HG03175 (cell line): ENCODE results near the gene MTMR12.
"Not testable (repeated sequence)": the region's sequence is repeated elsewhere in the genome, so short reads cannot be mapped to it uniquely, and the experiment has no call there.

ENCODE experiments used
- ATAC-seq: cut with Tn5 transposase; IDR thresholded peaks from one replicate; pipeline ENCODE4 v1.9.1; 2021; ENCODE audit warnings: mild to moderate bottlenecking, moderate library complexity; ENCODE audit not compliant: unreplicated experiment

MTMR12 gene

DNA sequence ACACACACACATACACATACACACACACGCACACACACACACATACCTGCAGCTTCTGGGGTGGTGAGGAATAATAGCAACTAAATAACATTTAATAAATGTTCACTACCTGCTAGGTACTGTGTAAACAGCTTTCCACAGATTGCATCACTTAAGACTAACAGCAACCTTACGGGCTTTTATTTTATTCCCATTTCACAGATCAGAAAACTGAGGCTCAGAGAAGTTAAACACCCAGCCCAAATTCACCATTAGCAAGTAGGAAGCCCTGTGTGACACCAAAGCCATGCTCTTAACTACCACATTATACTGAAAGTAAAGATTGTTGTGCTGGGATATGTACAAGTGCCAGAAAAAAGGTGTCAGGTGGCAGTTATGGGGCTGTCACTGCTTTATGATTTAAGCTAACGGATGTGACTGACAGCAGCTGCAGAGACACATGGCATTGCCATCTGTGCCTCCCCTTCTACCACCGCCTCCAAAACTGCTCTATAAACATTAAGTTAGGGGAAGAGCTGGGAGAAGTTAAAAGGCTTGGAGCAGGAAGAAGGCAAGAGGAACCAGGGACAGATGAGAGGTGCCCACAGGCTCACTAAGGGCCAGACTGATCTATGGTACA is 13.6 kb downstream of the MTMR12 start:
- ATAC-seq, result no peak

DNA sequence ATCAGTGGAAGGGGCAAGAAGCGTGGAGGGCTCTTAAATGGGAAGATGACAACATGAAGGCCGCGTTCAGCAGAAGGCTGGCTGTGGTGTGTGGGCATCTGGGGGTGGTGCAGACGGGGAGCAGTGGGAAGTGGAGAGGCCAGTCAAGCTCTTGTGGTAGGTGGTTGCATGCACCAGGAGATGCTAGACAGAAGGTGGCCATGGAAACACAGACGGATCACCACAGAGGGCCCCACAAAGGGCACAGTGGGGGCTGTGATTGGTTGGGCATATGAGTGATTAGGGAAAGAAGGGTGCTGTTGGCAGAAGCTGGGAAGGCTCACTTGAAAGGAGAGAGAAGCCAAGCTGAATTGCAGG is 14.7 kb downstream of the MTMR12 start:
- peak; percentile 84 for ATAC-seq

DNA sequence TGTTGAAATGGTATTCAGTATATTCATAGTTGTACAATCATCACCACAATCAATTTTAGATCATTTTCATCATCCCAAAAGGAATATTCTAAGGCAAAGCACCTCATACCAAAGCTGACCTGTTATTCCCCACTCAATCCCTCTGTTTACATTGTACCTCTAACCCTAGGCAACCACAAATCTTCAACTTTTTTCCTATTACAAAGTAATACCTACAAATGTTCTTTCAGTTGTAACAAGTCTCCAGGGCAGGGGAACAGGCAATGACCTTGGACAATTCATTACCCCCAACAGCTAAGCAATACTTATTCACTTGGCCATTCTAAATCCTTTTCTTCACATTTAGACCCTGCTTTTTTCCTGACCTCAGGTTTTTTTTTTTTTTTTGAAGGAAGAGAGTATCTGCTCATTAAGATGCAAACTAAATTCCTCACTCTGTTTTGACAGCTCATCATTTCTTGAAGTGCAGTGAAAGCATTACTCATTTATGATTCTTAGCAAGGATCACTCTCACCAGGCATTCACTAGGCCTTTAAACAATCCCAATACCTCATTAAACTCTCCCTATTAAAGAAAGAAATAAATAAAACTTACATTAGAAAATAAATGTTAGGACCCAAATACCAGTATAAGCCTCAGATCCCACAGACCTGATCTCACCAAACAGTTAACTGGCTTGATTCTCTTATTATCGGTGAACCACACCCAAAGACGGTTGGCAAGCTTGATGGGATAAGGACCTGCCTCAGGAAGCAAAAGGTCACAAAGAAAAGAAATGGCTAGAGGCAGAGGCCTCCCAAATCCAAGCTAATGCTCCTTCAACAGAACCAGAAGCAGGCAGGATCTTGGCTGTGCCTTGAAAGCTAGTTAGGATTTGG is 15.3 kb downstream of the MTMR12 start:
- ATAC-seq, result no peak

DNA sequence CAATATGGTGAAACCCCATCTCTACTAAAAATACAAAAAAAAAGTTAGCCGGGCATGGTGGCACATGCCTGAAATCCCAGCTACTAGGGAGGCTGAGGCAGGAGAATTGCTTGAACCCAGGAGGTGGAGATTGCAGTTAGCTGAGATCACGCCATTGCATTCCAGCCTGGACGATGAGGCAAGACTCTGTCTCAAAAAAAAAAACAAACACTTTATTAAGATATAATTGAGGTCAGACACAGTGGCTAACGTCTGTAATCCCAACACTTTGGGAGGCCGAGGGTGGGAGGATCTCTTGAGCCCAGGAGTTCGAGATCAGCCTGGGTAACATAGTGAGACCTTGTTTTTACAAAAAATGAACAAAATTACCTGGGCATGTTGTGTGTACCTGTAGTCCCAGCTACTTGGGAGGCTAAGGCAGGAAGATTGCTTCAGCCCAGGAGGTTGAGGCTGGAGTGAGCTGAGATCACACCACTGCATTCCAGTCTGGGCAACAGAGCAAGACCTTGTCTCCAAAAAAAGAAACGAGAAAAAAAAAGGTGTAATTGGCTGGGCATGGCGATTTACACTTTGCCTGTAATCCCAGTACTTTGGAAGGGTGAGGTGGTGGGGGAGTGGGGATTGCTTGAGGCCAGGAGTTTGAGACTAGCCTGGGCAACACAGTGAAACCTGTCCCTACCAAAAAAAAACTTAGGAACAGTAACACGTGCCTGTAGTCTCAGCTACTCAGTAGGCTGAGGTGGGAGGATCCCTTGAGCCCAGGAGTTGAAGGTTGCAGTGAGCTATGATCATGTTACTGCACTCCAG is 16.6 kb downstream of the MTMR12 start:
- ATAC-seq, result not testable (repeated sequence)

DNA sequence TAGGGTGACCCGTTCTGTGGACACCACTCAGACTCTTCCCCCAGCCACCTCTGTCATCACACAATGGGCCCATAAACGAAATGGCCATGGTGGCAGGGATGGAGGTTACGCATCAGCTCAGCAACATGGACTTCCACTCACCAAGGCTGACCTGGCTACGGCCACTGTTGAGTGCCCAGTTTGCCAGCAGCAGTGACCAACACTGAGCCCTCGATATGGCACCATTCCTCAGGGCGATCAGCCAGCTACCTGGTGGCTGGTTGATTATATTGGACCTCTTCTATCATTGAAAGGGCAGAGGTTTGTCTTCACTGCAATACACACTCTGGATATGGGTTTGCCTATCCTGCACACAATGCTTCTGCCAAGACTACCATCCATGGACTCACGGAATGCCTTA is 21.1 kb downstream of the MTMR12 start:
- no peak for ATAC-seq

DNA sequence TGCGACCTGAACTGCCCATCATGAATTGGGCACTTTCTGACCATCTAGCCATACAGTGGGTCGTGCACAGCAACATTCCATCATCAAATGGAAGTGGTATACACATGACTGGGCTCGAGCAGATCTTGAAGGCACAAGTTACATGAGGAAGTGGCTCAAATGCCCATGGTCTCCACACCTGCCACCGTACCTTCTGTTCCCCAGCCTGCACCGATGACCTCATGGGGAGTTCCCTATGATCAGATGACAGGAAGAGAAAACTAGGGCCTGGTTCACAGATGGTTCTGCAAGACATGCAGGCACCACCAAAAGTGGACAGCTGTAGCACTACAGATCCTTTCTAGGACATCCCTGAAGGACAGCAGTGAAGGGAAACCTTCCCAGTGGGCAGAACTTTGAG is 21.8 kb downstream of the MTMR12 start:
- peak; percentile 66 for ATAC-seq

DNA sequence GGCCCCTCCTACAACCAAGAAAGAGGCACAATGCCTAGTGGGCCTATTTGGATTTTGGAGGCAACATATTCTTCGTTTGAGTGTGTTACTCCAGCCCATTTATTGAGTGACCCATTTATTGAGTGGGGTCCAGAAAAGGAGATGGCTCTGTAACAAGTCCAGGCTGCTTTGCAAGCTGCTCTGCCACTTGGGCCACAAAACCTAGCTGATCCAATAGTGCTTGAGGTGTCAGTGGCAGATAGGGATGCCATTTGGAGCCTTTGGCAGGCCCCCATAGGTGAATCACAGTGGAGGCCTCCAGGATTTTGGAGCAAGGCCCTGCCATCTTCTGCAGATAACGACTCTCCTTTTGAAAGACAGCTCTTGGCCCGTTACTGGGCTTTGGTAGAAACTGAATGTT is 22.2 kb downstream of the MTMR12 start:
- not testable (repeated sequence) for ATAC-seq

DNA sequence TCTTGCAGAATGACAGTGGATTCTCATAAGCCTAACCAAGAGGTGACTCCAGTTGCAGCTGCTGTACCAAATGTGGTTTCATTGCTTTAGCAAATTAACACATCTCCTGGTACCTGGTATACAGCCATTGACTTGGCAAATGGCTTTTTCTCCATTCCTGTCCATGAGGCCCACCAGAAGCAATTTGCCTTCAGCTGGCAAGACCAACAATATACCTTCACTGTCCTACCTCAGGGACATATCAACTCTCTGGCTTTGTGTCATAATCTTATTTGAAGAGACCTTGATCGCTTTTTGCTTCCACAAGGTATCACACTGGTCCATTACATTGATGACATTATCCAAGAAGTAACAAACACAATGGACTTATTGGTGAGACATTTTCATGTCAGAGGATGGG is 22.8 kb downstream of the MTMR12 start:
- not testable (repeated sequence) for ATAC-seq

DNA sequence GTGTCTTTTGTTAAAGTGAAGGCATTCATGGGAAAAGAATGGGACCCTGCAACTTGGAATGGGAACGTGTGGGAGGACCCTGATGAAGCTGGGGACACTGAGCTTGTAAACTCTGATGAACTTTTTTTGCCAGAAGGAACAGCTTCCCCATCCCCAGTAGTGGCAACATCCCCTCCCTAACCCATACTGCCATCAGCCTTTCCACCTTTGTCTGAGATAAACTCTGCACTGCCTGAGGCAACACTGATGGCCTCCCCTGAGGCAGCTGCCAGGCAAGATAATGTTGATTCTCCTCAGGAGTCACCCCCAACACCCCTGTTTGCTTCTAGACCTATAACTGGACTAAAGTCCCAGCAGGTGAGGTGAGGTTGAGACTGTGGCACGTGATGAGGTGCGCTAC is 24.6 kb downstream of the MTMR12 start:
- ATAC-seq, result not testable (repeated sequence)

DNA sequence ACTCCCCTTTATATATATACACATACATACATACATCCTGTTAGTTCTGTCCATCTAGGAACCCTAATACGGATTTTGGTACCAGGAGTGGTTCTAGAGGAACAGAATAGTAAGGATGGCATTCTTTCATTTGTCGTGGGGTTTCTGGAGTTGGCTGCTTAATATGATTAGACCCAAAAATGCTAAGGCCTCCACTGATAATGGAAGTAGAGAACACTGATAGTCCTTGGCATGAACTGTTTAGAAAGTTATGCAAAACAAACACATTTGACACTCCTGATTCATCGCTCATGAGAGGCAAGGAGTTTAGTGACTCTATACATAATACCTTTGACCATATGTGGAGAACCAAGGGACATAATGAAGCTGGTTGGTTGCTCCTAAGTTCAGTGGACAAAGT is 25.2 kb downstream of the MTMR12 start:
- not testable (repeated sequence) for ATAC-seq

DNA sequence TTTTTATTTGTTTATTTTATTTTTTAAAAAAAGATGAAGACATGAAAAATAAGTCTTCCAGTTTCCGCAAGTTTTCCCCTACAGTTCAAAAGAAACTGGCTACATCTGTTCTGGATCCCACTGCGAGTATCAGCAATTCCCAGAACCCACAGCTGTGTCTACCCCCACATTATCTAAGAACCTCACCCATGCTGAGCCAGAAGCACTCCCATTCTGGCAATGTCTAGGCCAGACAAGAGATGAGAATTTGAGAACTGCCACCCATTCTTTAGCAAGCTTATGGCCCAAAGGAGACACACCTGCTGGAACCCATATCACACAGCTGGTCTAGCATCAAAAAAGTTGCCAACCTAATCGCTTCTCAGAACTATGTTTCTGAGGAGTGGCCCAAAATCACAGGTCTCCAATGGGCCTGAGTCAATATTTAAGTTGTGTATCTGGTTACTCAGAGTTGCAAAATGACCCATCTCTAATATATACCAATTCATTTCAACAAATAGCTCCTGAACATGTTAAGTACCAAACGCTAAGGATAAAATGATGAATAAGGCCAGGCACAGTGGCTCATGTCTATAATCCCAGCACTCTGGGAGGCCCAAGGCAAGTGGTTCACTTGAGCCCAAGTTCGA is 27.1 kb downstream of the MTMR12 start:
- ATAC-seq, result no peak

DNA sequence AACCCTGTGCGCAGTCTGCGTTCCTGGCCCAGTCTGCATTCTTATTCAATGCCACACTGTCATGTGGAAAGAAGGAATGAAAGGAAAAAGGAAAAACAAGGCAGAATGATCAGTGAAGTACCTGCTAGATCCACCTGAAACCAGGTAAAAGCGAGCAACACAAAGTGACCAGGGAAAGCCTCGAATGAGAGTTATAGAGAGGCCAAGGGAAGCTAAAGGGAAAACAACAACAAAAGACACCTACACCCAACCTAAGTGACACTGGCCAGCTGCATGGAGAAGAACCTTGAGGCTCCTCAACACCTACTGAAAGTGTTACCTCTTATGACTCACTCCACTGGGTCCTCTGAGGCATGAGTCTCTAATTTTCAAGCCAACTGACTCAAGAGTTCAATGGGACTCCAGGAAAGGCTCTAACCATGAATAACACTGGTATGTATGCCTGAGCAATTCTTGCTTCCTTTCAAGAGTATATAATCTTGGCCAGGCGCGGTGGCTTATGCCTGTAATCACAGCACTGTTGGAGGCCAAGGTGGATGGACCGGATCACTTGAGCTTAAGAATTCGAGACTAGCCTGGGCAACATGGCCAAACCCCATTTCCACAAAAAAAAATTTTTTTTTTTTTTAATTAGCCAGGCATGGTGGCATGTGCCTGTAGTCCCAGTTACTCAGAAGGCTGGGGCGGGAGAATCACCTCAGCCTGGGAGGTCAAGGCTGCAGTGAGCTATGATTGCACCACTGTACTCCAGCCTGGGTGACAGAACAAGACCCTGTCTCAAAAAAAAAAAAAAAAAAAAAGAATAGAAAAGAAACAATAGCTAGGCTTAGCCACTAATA is 29.0 kb downstream of the MTMR12 start:
- ATAC-seq, result peak; percentile 82

DNA sequence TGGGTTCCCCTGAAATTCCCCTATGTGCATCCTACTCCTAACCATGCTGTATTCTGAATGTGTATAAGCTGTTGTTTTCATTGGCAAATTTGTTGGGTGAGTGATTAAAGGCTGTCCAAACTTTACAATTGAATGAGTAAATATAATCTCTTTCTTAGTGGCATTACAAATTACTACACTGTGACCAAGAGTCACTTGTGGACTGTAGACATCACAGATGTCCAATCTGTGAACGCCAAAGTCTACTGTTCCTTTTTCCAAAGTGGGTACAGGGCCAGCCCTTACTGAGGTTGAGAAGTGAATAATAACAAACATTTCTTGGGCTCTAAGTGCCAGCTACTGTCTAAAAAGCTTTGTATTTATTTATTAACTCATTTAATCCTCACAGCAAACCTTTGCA is 29.7 kb downstream of the MTMR12 start:
- no peak for ATAC-seq

DNA sequence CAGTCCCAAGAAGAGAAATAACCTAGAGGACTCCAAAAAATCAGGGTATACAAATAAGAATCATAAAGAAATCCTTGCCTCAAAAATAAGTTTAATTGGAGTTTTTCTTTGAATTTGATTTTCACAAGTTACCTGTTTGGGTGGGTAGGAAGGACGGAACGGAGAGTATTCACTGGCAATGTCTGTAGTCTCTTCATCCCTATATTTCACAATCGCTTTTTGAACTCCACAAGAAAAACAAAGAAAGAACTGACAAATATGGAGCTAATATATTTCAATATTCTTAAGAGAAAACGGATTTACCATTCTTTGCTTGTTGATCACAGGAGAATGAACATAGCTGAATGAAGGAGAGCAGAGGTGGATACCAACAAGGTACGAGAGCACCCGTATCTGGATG is 30.1 kb downstream of the MTMR12 start:
- ATAC-seq, result no peak

DNA sequence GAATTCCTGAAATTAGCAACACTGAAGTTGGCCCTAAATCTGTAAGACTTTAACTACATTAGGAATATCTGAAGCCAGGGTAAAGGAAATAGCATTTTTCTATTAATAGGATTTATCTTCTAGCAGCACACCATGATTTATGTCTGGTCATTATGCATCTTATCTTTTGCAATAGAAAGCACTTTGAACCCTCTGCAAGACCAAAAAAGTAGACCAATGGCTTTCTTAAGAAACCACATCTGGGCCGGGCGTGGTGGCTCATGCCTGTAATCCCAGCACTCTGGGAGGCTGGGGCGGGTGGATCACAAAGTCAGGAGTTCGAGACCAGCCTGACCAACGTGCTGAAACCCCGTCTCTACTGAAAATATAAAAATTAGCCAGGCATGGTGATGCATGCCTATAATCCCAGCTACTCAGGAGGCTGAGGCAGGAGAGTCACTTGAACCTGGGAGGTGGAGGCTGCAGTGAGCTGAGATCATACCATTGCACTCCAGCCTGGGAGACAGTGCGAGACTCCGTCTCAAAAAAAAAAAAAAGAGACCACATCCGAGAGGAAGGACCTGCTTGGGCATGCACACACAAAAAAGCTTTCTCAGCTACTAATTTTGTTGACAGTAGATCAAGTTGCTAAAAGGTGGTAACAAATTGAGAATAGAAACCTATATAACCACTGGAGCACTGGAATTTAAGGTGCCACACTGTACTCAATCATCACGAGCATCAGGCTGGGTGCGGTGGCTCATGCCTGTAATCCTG is 31.2 kb downstream of the MTMR12 start:
- not testable (repeated sequence) for ATAC-seq

DNA sequence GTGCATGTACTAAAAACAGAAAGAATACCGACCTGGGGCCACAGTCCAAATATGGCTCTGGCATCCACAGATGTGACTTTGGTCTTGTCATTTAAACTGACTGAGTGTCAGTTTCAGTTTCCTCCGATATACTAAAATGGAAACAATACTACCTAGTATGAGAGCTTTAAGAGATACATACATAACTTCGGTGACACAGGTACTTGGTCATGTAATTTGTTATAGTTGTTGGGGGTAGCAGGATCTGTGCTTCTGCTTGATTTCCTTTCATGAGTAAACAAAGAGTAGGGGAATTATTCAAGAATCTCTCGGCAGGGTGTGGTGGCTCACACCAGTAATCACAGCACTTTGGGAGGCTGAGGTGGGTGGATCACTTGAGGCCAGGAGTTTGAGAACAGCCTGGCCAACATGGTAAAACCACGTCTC is 32.1 kb downstream of the MTMR12 start:
- peak; percentile 74 for ATAC-seq

DNA sequence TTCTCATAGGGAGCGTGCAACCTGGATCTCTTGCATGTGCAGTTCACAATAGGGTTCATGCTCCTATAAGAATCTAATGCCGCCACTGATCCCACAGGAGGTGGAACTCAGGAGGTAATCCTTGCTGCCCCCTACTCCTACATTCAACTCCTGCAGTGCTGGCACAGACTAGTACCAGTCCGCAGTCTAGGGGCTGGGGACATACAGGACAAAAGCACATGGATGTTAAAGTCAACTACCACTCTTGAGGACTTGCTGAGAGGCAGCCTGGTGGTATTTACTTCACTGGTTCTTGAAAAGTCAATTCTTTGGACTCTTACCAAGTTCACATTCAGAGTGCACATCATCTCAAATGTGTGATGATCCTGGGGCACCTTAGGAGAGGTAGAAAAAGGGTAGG is 33.0 kb downstream of the MTMR12 start:
- ATAC-seq, result no peak

DNA sequence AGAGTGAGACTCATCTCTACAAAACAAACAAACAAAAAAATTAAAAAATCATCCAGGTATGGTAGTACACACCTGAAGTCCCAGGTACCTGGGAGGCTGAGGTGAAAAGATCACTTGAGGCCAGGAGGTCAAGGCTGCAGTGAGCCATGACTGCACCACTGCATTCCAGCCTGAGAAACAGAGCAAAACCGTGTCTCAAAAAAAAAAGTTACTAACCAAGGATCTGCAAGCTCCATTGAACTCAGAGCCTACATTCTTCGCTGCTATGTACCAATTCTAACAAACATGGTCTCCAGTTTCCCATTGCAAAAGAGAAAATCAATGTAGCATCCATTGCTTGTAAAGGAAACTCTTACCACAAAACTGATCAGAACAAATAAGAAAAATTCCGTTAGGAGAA is 33.5 kb downstream of the MTMR12 start:
- no peak for ATAC-seq

DNA sequence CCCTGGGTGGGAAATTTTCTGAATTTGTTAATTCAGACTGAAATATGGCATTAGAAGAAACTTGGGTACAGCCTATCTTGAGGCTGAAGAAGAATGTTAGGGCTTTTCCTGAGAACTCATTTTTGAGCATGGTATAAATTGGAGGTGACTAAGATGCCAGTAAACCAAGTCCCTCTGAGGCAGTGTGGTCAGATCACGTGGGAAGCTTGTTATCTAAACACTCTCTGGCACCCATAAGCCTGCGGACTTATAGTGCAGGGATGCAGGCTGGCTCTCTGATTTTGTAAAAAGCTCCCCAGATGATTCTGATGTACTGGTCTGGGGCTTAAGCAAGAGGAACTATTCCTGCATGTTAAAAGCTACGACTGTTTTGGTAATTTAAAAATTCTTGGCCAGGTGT is 34.3 kb downstream of the MTMR12 start:
- ATAC-seq, result no peak

DNA sequence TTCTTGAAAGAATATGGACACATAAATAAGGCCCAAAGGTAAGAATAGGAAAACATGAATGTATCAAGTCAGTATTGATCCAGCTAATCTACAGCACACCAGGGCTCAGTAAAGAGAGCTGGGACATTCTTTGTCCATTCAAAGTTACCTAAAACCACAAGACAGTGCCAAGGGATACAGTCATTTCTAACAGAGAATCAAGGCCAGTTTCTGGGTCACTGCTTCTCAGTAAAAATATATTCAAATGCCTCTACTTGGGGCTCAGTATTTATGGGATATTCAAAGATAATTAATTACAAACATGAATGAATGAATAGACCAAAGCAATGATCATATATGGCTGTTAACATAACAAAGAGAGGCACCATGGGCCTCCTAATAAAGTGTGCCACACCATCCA is 34.9 kb downstream of the MTMR12 start:
- no peak for ATAC-seq
